T-helper 1 cell treated with Interleukin-12 subunit alpha and Interleukin-12 subunit beta and Interleukin-4 antibody, amounts not matched to agents 30 ng/mL and 1 ng/mL, for 36 hours (primary cell): ENCODE measurements around the gene MAP1S. TPM values are rescaled to one million over a fixed set of nuclear protein-coding genes. Genes with fewer than 3 reads are reported as not detected.

ENCODE experiments used
- intact Hi-C: fragments of 100-400 bp; cut with micrococcal nuclease; formaldehyde crosslinking; loops from one replicate; pipeline ENCODE4 v1.15.1; 2024
- total RNA-seq: library from RNA; stranded (reverse); gene quantifications from 2 replicates; pipeline ENCODE4 v1.2.3, GENCODE V29; 2022

MAP1S gene
- 70.8 and 75.5 TPM in 2 replicates for total RNA-seq

GRCh38 chr19:17718947-17719711, at the start of gene MAP1S:
Gene MAP1S, plus strand, starts transcription at chr19:17719480. Its CDS starts 23 bp downstream, at chr19:17719503.
- intact Hi-C loops, result loop anchor here (1.0 to 5.0 kb wide), 5 partner anchors 28 to 164 kb away; partner anchors contain the start of genes COLGALT1, FCHO1 and SLC5A5

GRCh38 chr19:17671906-17672305, 47.4 kb upstream of the MAP1S start:
- intact Hi-C loops, result no loop called here

- intact Hi-C loops, result no loop called here
Measured at GRCh38 chr19:17673937-17674799, 45.1 kb upstream of the MAP1S start.

GRCh38 chr19:17676295-17676694, 43.0 kb upstream of the MAP1S start:
- intact Hi-C loops, result no loop called here

GRCh38 chr19:17677002-17677401, 42.3 kb upstream of the MAP1S start:
- intact Hi-C loops, result no loop called here

GRCh38 chr19:17678836-17679235, 40.4 kb upstream of the MAP1S start:
- intact Hi-C loops, result no loop called here

- intact Hi-C loops, result no loop called here
Measured at GRCh38 chr19:17679526-17680229, 39.6 kb upstream of the MAP1S start.

GRCh38 chr19:17680230-17680722, 39.0 kb upstream of the MAP1S start:
- intact Hi-C loops, result no loop called here

GRCh38 chr19:17681505-17682125, 37.7 kb upstream of the MAP1S start:
- intact Hi-C loops, result no loop called here

GRCh38 chr19:17682273-17682672, 37.0 kb upstream of the MAP1S start:
- intact Hi-C loops, result no loop called here

GRCh38 chr19:17683078-17683477, 36.2 kb upstream of the MAP1S start:
- intact Hi-C loops, result no loop called here

- intact Hi-C loops, result no loop called here
Measured at GRCh38 chr19:17684256-17684655, 35.0 kb upstream of the MAP1S start.

- intact Hi-C loops, result no loop called here
Measured at GRCh38 chr19:17685451-17686022, 33.7 kb upstream of the MAP1S start.

- intact Hi-C loops, result no loop called here
Measured at GRCh38 chr19:17686023-17686521, 33.2 kb upstream of the MAP1S start.

- intact Hi-C loops, result no loop called here
Measured at GRCh38 chr19:17686592-17687024, 32.7 kb upstream of the MAP1S start.

- intact Hi-C loops, result no loop called here
Measured at GRCh38 chr19:17687141-17687856, 32.0 kb upstream of the MAP1S start.

- intact Hi-C loops, result no loop called here
Measured at GRCh38 chr19:17687857-17688784, 31.2 kb upstream of the MAP1S start, which contains the start of gene UNC13A. Gene UNC13A, minus strand, starts transcription at chr19:17688354. Its CDS starts 155 bp downstream, at chr19:17688199.

GRCh38 chr19:17688853-17689595, 30.3 kb upstream of the MAP1S start:
- intact Hi-C loops, result no loop called here
